Cardiac muscle cell (in vitro differentiated cells and primary cell): ENCODE measurements around the gene STEAP3. TPM values are rescaled to one million over a fixed set of nuclear protein-coding genes. Genes with fewer than 3 reads are reported as not detected.

Experiments used
- DNase-seq, 2 donors: peaks; one replicate each; pipeline versions ENCODE4 v3.0.0 to v3.0.0-alpha.2; 2010 to 2017; ENCODE audit warnings: low read depth in 1 of 2, low spot score in 1 of 2
- H3K27ac ChIP-seq: fragments of 200-600 bp; sonication (generic); 2 replicates; pipeline ENCODE4 v1.5.1; 2016
- H3K27me3 ChIP-seq: fragments of 200-600 bp; sonication (generic); 2 replicates; pipeline ENCODE4 v1.6.0; 2016; ENCODE audit warnings: control low read depth
- H3K36me3 ChIP-seq: fragments of 200-600 bp; sonication (generic); 2 replicates; pipeline ENCODE4 v1.5.1; 2016; ENCODE audit warnings: control low read depth
- H3K4me1 ChIP-seq: fragments of 200-600 bp; sonication (generic); 2 replicates; pipeline ENCODE4 v1.8.1; 2017; ENCODE audit warnings: low read depth, mild to moderate bottlenecking, mixed run types
- H3K4me3 ChIP-seq: fragments of 200-600 bp; sonication (generic); 2 replicates; pipeline ENCODE4 v1.5.1; 2016; ENCODE audit warnings: mild to moderate bottlenecking
- H3K9me3 ChIP-seq: fragments of 200-600 bp; sonication (generic); 2 replicates; pipeline ENCODE4 v1.5.1; 2017; ENCODE audit warnings: low read depth, mild to moderate bottlenecking, control low read depth
- polyA plus RNA-seq: library from polyadenylated mRNA; unstranded; fragments of >200 nt; fragmentation: Nextera tagmentation; extraction: Ambion mirVana; gene quantifications from 2 replicates; pipeline ENCODE4 v1.2.1, GENCODE V29; 2016
- total RNA-seq: library from RNA; depleted of rRNA; stranded (reverse); fragments of >200 nt; gene quantifications from 2 replicates; pipeline ENCODE4 v1.2.3, GENCODE V29; 2016
- TF ChIP-seq, protein P1 (sequence below): IDR thresholded peaks from 2 replicates; pipeline ENCODE4 v1.5.1; 2012; ENCODE audit warnings: low read depth, mild to moderate bottlenecking, low read length

STEAP3 gene, protein sequence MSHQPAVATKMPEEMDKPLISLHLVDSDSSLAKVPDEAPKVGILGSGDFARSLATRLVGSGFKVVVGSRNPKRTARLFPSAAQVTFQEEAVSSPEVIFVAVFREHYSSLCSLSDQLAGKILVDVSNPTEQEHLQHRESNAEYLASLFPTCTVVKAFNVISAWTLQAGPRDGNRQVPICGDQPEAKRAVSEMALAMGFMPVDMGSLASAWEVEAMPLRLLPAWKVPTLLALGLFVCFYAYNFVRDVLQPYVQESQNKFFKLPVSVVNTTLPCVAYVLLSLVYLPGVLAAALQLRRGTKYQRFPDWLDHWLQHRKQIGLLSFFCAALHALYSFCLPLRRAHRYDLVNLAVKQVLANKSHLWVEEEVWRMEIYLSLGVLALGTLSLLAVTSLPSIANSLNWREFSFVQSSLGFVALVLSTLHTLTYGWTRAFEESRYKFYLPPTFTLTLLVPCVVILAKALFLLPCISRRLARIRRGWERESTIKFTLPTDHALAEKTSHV
- total RNA-seq (3.8 TPM in 2 replicates), polyA plus RNA-seq (3.5 and 4.5 TPM in 2 replicates)

DNA sequence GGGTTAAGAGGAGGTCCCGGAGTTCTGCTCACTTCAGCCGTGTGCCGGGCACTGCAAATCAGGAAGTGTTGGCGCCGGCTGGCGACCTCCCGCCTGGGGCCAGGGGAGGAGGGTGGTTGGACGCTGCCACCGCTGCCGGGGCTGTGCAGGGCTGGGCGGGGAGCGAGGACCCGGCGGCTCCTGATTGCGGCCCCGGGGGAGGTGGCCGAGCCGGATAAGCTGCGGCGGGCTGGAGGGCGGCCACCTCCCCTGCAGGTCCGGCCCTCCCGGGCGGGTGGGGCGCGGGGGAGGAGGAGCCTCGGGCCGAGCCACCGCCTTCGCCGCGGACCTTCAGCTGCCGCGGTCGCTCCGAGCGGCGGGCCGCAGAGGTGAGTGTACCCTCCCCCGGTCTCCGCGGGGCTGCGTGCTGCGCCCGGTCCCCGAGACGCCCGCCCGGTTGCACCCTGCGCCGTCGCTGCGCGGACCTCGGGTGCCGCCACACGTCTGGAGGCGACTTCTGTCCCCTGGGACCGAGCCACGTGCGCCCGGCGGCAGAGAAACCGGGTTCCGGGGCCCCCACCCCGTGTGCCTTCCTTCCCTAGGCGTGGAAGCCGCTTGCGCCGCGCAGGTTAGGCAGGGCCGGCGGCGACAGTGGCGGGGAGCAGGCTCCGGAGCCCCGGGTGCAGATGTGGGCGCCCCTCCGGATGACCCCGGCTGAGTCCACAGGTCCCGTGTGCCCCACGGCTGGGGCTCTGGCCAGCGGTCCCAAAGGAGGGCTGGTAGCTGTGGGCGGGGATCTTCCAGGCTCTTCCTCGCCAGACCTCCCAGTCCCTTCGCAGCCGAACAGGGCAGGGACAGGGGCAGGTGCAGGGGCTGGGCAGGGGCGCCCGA, at the start of gene STEAP3:
TSS of gene STEAP3 (plus strand) at position 314 of the 870 bp plus-strand sequence. CDS start 7,179 bp downstream, outside the sequence.
- DNase-seq = peak; percentile 66 to 90
- TF ChIP-seq, protein P1, sequence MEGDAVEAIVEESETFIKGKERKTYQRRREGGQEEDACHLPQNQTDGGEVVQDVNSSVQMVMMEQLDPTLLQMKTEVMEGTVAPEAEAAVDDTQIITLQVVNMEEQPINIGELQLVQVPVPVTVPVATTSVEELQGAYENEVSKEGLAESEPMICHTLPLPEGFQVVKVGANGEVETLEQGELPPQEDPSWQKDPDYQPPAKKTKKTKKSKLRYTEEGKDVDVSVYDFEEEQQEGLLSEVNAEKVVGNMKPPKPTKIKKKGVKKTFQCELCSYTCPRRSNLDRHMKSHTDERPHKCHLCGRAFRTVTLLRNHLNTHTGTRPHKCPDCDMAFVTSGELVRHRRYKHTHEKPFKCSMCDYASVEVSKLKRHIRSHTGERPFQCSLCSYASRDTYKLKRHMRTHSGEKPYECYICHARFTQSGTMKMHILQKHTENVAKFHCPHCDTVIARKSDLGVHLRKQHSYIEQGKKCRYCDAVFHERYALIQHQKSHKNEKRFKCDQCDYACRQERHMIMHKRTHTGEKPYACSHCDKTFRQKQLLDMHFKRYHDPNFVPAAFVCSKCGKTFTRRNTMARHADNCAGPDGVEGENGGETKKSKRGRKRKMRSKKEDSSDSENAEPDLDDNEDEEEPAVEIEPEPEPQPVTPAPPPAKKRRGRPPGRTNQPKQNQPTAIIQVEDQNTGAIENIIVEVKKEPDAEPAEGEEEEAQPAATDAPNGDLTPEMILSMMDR = no peak
- Histone ChIP-seq H3K27me3 (peaks cover 24% of the 10 kb centered on the region), H3K4me3 (peak within 1 kb of the TSS; percentile 33), H3K36me3 (no peaks in the 10 kb centered on the region), H3K9me3 (no peaks in the 10 kb centered on the region), H3K27ac (no peak within 1 kb of the TSS), H3K4me1 (peaks cover 15% of the 10 kb centered on the region)

DNA sequence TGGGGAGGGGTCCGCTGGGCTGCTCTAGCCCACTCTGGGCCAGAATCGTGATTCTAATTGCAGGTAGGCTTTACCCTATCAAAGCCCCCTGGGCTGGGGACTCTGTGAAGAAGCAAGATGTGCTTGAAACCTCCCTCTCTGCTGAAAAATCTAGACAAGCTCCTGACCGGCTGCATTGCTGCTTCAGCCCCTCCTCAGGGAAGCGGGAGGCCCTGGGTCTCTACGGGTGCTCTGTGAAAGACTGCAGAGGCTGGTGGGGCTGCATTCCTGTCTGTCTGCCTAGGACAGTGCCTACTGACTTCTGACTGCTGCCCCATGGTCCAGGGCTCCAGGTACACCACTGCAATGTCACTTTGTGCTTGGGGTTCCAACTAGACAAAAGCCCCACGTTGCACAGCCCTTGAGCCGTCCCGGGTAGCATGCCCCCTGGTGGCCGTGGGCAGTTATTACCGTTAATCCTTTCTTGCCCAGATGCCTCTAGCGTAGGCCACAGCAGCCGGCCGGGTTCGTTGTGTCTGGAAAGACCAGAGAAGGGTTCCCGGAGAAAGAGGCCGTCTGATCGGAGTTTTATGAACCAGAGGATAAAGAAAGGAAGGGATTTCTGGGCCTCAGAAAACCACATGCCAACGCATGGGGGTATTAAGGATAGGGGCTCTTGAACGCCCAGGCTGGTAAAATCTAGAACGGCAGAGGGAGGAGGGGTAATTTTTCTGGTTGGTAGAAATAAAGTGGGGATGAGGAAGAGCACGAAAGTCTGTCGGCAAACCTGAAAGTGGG, 49.2 kb upstream of the STEAP3 start:
- Histone ChIP-seq H3K27me3 (peaks cover 11% of the 10 kb centered on the region), H3K27ac (no peak overlapping the region), H3K4me3 (no peak overlapping the region), H3K9me3 (no peaks in the 10 kb centered on the region), H3K36me3 (no peaks in the 10 kb centered on the region), H3K4me1 (no peaks in the 10 kb centered on the region)
- peak; percentile 27 to 50 for DNase-seq
- TF ChIP-seq, protein P1 = peak; percentile 84

DNA sequence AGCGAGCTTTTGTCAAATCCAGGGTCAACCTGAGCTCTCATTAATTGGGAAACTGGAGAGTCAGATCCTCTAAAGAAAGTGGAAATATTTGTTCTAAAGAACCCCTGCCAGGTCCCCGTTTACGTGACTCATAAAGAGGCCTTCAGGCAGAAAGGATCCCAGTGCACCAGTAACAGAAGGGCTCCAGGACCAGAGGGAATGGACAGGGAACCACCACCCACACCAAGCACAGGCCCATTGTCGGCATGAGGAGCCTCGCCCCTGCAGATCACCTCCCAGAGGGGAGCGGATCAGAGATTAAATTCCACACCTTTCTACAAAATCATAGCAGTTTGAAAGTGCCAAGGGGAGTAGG, 48.7 kb upstream of the STEAP3 start:
- Histone ChIP-seq H3K27me3 (peaks cover 5% of the 10 kb centered on the region), H3K4me3 (no peak overlapping the region), H3K36me3 (no peaks in the 10 kb centered on the region), H3K4me1 (no peaks in the 10 kb centered on the region), H3K27ac (no peak overlapping the region), H3K9me3 (no peaks in the 10 kb centered on the region)
- no peak for DNase-seq
- TF ChIP-seq, protein P1 = no peak

DNA sequence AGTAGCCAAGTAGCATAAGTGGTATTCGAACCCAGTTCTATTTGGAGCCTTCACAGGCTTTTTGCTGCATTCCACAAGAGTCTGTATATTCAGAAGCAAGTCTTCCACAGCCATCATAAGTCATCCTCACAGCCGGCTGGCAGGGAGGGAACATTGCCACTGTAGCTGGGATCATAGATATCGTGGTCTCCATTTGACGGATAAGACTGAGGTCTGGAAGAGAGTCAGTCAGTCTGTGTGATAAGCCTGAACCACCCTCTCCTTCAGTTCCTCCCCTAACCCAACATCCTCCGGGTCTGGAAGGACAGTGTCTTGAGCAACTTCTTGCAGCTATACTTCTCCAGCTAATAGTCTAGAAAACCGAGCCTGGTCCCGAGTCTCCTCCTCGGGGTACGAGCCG, 48.1 kb upstream of the STEAP3 start:
- no peaks in the 10 kb centered on the region for H3K36me3 ChIP-seq
- TF ChIP-seq, protein P1 = no peak
- H3K27ac ChIP-seq = no peak overlapping the region
- peaks cover under 1% of the 10 kb centered on the region for H3K27me3 ChIP-seq
- no peak overlapping the region for H3K4me3 ChIP-seq
- H3K4me1 ChIP-seq = no peaks in the 10 kb centered on the region
- DNase-seq = peak in 1 of 2 donors; percentile 15
- H3K9me3 ChIP-seq = no peaks in the 10 kb centered on the region

DNA sequence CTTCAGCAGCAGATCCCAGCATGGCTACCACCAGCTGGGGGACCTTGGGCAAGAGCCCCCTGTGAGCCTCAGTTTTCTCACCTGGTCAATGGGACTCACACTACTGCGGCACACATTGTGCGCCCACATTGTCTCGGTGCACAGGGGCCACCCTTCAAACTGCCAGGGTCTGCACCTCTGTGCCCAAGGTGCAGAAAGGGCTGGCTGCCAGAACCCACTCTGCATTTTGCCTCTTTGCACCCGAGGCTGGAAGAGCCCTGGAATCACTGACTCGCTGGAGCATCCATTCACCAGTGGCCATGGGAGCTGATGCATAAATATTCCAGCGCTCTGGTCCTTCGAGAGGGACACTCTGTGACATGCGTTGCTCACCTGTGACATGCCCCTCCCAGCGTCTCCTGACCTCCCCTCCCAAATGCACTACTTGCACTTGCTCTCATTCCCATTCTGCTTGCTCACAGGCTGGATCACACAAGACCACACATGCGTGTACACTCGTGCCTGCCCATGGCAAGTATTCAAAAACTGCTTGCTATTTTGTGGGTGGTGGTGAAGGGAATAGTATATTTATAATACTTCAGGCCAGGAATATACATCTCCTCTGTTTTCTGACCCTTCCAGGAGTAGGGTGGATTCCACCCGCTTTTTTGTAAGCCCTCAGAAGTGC, 46.3 kb upstream of the STEAP3 start:
- no peaks in the 10 kb centered on the region for H3K4me1 ChIP-seq
- no peaks in the 10 kb centered on the region for H3K36me3 ChIP-seq
- no peak overlapping the region for H3K4me3 ChIP-seq
- no peaks in the 10 kb centered on the region for H3K9me3 ChIP-seq
- no peak overlapping the region for H3K27ac ChIP-seq
- TF ChIP-seq, protein P1 = no peak
- DNase-seq = no peak
- no peaks in the 10 kb centered on the region for H3K27me3 ChIP-seq
